ENCODE data around the gene PLXNA4. TPM values are rescaled to one million over a fixed set of nuclear protein-coding genes. Genes with fewer than 3 reads are reported as not detected.

PLXNA4 gene
- total RNA-seq, 1 donor from 2014 or later = 16.2 TPM

DNA sequence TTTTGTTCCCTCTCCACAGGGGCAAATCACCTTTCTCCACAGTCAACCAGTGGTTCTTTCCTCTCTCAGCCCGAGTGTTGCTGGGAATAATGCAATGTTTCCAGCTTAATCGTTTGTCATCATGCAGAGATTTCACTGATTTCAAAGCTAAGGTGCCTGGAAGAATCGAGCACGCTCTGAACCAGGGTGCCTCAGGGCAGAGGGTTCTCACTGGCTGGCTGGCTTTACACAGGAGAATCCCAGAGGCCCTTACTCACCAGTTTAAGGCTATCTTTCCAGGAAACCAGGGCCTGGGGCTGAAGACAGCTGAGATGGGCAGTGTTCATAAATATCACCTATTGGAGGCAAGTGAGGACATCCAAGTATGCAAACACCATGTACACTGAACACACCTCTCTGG is 21.8 kb downstream of the PLXNA4 start:
- Mint-ChIP-seq H3K9me3 (ENCODE audit: unreplicated experiment) (peaks cover 6% of the 10 kb centered on the region), H3K36me3 (ENCODE audit: unreplicated experiment) (peaks cover 9% of the 10 kb centered on the region), H3K27me3 (ENCODE audit: unreplicated experiment) (no peaks in the 10 kb centered on the region), H3K4me3 (ENCODE audit: unreplicated experiment) (no peak overlapping the region), H3K27ac (ENCODE audit: unreplicated experiment) (no peak overlapping the region), H3K4me1 (ENCODE audit: low read depth, unreplicated experiment) (no peaks in the 10 kb centered on the region)
- DNase-seq = no peak
- TF ChIP-seq, protein P1, sequence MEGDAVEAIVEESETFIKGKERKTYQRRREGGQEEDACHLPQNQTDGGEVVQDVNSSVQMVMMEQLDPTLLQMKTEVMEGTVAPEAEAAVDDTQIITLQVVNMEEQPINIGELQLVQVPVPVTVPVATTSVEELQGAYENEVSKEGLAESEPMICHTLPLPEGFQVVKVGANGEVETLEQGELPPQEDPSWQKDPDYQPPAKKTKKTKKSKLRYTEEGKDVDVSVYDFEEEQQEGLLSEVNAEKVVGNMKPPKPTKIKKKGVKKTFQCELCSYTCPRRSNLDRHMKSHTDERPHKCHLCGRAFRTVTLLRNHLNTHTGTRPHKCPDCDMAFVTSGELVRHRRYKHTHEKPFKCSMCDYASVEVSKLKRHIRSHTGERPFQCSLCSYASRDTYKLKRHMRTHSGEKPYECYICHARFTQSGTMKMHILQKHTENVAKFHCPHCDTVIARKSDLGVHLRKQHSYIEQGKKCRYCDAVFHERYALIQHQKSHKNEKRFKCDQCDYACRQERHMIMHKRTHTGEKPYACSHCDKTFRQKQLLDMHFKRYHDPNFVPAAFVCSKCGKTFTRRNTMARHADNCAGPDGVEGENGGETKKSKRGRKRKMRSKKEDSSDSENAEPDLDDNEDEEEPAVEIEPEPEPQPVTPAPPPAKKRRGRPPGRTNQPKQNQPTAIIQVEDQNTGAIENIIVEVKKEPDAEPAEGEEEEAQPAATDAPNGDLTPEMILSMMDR (IDR thresholded peaks at IDR 0.05; ENCODE audit: partially characterized antibody, unreplicated experiment) = no peak

DNA sequence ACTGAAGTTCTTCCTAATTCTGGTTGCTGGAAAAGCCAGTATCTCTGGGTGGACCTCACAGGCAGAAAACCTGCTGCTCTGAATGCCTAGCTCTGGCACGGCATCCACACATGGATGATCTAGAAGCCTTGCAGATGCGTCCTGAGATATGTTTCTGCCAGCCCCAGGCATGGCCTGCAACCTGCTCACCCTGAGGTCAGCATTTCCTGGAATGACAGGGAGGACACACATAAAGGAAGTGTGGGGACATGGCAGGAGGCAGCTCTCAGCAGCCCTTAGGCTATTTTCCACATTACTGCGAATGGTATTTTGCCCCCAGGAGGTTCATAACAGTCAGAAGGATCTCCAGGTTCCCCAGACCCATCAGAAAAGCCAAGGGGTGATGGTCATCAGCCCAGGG is 23.2 kb downstream of the PLXNA4 start:
- Mint-ChIP-seq H3K9me3 (ENCODE audit: unreplicated experiment) (peaks cover 6% of the 10 kb centered on the region), H3K36me3 (ENCODE audit: unreplicated experiment) (peaks cover 9% of the 10 kb centered on the region), H3K4me3 (ENCODE audit: unreplicated experiment) (no peak overlapping the region), H3K27ac (ENCODE audit: unreplicated experiment) (no peak overlapping the region), H3K4me1 (ENCODE audit: low read depth, unreplicated experiment) (no peaks in the 10 kb centered on the region), H3K27me3 (ENCODE audit: unreplicated experiment) (no peaks in the 10 kb centered on the region)
- no peak for DNase-seq
- TF ChIP-seq, protein P1 (IDR thresholded peaks at IDR 0.05; ENCODE audit: partially characterized antibody, unreplicated experiment) = no peak

DNA sequence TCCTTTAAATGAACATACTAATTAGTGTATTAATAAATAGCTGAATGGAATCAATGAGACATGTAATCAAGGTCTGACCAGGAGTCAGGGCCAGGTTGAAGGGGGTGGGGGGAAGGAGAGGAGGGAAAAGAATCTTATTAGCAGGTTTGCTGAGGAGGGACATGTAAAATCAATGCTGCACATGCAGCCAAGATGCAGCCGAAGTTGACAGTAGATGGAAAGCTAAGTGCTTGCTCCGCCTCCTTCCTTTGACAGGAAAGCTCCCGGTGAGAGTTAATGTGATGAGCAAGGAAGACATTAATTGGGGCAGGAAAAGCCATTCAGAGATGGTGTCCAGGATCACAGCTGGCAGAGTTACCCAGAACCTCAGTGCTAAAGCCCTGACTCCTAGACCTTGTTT is 24.4 kb downstream of the PLXNA4 start:
- DNase-seq = no peak
- peaks cover 4% of the 10 kb centered on the region for H3K9me3 Mint-ChIP-seq (ENCODE audit: unreplicated experiment)
- H3K27ac Mint-ChIP-seq (ENCODE audit: unreplicated experiment) = no peak overlapping the region
- H3K4me1 Mint-ChIP-seq (ENCODE audit: low read depth, unreplicated experiment) = peaks cover 2% of the 10 kb centered on the region
- no peak overlapping the region for H3K4me3 Mint-ChIP-seq (ENCODE audit: unreplicated experiment)
- peaks cover 9% of the 10 kb centered on the region for H3K36me3 Mint-ChIP-seq (ENCODE audit: unreplicated experiment)
- H3K27me3 Mint-ChIP-seq (ENCODE audit: unreplicated experiment) = no peaks in the 10 kb centered on the region
- TF ChIP-seq, protein P1 (IDR thresholded peaks at IDR 0.05; ENCODE audit: partially characterized antibody, unreplicated experiment) = no peak

DNA sequence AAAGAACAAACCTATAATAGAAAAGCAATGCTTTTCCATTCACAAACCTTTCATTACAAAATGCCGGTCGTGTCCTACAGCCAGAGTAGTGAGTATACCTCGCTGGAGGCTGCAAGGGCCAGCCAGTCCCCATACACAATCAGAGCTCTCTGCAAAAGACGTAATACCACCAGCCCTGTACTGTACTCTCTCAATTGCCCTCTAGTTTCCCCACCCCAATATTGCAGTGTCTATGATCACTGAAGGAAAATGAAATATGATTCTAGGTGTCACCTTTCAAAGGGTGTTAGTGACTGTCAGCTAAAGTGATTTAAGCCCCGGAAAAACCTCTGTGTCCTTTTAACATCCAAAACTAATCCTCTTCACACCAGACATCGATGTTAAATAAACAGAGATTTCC is 24.8 kb downstream of the PLXNA4 start:
- DNase-seq = no peak
- Mint-ChIP-seq H3K4me1 (ENCODE audit: low read depth, unreplicated experiment) (peaks cover 2% of the 10 kb centered on the region), H3K27ac (ENCODE audit: unreplicated experiment) (no peak overlapping the region), H3K9me3 (ENCODE audit: unreplicated experiment) (peaks cover 4% of the 10 kb centered on the region), H3K27me3 (ENCODE audit: unreplicated experiment) (no peaks in the 10 kb centered on the region), H3K36me3 (ENCODE audit: unreplicated experiment) (peaks cover 9% of the 10 kb centered on the region), H3K4me3 (ENCODE audit: unreplicated experiment) (no peak overlapping the region)
- TF ChIP-seq, protein P1 (IDR thresholded peaks at IDR 0.05; ENCODE audit: partially characterized antibody, unreplicated experiment) = no peak

DNA sequence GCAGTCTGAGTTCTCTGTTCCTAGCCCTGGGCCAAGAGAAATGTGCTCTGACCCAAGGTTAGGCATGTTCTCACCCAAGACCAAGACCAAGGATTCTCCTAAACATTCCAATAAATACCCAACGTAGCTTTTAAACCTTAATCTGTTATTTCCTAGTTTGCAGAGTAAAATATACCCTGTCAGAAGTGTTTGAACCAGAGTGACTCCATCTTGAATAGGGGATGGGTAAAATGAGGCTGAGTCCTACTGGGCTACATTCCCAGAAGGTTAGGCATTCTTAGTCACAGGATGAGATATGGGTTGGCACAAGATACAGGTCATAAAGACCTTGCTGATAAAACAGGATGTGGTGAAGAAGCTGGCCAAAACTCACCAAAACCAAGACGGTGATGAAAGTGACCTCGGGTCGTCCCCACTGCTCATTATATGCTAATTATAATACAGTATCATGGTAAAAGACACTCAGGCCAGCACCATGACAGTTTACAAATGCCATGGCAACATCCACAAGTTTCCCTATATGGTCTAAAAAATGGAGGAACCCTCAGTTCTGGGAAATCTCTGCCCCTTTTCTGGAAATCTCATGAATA is 27.7 kb downstream of the PLXNA4 start:
- H3K9me3 Mint-ChIP-seq (ENCODE audit: unreplicated experiment) = peaks cover 4% of the 10 kb centered on the region
- peaks cover 4% of the 10 kb centered on the region for H3K4me1 Mint-ChIP-seq (ENCODE audit: low read depth, unreplicated experiment)
- TF ChIP-seq, protein P1 (IDR thresholded peaks at IDR 0.05; ENCODE audit: partially characterized antibody, unreplicated experiment) = no peak
- H3K36me3 Mint-ChIP-seq (ENCODE audit: unreplicated experiment) = peaks cover 9% of the 10 kb centered on the region
- no peak overlapping the region for H3K4me3 Mint-ChIP-seq (ENCODE audit: unreplicated experiment)
- no peaks in the 10 kb centered on the region for H3K27me3 Mint-ChIP-seq (ENCODE audit: unreplicated experiment)
- no peak overlapping the region for H3K27ac Mint-ChIP-seq (ENCODE audit: unreplicated experiment)
- DNase-seq = no peak
